NCI-H524 (cell line): ENCODE measurements around the gene EPS15.
"Not testable (repeated sequence)": the region's sequence is repeated elsewhere in the genome, so short reads cannot be mapped to it uniquely, and the experiment has no call there.

ENCODE experiments used
- DNase-seq, 2 experiments: peaks; one replicate each; lab custom pipeline; 2025; lab: John Stamatoyannopoulos, UW

EPS15 gene

GRCh38 chr1:51472359-51472758, 46.7 kb downstream of the EPS15 start:
- no peak for DNase-seq

GRCh38 chr1:51469518-51469917, 49.5 kb downstream of the EPS15 start:
- DNase-seq = no peak

- no peak for DNase-seq
Observed at GRCh38 chr1:51464828-51465227, 54.2 kb downstream of the EPS15 start.

- no peak for DNase-seq
Observed at GRCh38 chr1:51463561-51463960, 55.5 kb downstream of the EPS15 start.

- not testable (repeated sequence) for DNase-seq
Observed at GRCh38 chr1:51462289-51462688, 56.8 kb downstream of the EPS15 start.

GRCh38 chr1:51454554-51454953, 64.5 kb downstream of the EPS15 start:
- DNase-seq = no peak

GRCh38 chr1:51453010-51453409, 66.1 kb downstream of the EPS15 start:
- DNase-seq = no peak

GRCh38 chr1:51448844-51449454, 70.1 kb downstream of the EPS15 start:
- DNase-seq = not testable (repeated sequence)

- DNase-seq = no peak
Observed at GRCh38 chr1:51445351-51446090, 73.5 kb downstream of the EPS15 start.

DNA sequence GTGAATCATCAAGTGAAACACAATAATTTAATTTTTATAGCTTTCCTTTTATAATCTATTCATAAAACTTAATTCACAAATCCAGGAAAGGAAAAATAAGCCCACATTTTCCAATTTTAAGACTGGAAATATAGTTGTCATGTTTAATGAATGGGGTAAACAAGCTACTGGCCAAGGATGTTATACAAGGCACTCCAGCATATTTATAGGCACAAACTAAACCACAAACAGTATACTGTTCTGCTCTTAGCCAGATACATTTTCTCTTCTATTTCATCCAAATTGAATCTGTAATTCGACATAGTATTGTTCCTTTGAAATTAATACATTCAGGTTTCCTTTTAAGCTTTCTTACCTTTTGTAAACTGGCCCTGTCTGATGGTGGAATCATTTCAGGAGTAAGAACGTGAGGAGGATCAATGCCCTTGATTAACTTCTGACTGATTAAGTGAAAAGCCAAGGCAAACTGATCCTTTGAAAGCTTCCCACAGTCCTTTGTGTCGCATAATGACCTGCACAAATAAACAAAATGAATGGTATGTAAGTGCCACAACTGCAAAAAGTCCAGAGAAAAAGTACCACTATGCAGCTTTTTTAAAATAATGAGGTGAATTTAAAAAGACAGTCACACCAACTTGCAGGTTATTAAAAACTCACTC, 74.4 kb downstream of the EPS15 start:
- DNase-seq = no peak

DNA sequence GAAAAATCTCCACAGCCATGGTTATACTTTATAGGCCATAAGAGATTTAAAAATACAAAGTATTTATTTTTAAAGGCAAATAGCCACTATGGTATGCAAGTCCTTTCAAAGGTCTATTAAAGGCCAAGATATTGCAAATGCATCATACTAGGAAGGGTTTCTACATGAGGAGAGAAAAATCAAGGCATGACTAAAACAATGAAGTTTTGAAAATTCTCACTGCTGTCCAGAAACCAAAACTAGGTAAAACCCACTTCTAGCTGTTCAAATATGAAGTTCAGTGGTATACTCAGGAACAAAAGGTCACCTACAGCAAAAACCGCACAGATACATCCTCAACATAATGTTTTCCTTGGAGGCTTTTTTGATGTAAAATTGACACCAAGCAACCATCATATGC, 75.0 kb downstream of the EPS15 start:
- no peak for DNase-seq

- DNase-seq = no peak
Observed at GRCh38 chr1:51443555-51443954, 75.5 kb downstream of the EPS15 start.

DNA sequence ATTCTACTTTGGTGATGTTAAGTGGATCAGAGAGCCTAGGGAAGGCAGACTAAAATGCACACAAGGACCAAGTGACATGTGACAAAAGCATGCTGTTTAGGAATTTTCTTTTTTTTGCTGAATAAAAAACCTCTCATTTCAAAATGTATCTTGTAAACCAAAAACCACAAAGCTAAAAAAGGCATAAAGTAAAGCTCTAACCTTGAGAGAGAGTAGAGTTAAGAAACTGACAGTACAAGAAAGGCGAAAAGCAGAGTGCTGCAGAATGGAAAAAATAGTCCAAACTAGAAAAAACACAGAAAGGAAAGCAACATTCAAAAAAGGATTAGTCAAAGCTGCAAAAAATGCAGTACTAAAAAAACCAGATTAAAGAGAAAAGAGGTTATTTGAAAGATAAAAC, 76.5 kb downstream of the EPS15 start:
- no peak for DNase-seq

- no peak for DNase-seq
Observed at GRCh38 chr1:51442198-51442597, 76.9 kb downstream of the EPS15 start.

- DNase-seq = no peak
Observed at GRCh38 chr1:51439895-51440294, 79.2 kb downstream of the EPS15 start.

DNA sequence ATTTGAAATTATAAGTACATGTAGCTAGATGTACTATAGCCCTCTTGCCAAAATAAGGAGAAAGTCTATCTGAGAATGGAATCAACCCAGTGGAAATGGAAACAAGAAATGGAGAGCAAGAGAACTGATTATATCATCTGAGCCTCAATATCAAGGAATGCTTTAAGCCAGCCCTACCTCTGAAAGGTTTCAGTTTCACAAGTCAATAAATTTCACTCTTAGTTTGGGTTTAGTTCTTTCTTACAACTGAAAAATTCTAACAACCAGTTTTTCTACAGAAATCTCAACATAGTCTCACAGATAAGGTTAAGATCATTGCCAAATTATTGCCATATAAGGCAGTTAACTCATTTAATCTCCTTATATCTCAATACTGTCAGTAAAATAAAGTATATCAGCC, 80.0 kb downstream of the EPS15 start:
- no peak for DNase-seq

DNA sequence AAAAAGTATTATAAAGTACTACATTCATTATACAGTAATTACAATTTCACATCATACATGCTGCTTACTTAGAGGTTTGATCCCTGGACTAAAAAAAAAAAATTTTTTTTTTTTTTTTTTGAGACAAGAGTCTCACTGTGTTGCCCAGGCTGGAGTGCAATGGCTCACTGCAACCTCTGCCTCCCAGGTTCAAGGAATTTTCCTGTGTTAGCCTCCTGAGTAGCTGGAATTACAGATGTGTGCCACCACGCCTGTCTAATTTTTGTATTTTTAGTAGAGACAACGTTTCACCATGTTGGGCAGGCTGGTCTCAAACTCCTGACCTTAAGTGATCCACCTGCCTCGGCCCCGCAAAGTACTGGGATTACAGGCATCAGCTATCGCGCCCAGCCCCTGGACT, 81.7 kb downstream of the EPS15 start:
- not testable (repeated sequence) for DNase-seq

DNA sequence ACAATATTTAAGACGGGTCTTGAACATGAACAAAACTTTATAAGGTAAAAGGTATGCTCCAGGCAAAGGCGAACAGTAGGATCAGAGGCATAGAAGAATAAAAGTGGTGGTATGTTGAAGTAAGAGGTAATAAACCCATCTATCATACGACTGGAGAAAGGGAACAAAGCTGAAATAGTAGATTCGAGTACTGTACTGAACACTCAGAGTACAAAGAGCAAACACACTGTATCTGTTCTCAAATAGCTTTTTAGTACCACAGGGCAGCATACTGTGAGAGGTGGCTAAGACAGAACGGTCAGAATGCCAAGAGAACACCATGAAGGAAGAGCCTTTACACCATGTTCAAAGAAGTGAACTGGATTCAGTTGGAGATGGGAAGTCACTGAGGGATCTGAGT, 83.2 kb downstream of the EPS15 start:
- DNase-seq = no peak

DNA sequence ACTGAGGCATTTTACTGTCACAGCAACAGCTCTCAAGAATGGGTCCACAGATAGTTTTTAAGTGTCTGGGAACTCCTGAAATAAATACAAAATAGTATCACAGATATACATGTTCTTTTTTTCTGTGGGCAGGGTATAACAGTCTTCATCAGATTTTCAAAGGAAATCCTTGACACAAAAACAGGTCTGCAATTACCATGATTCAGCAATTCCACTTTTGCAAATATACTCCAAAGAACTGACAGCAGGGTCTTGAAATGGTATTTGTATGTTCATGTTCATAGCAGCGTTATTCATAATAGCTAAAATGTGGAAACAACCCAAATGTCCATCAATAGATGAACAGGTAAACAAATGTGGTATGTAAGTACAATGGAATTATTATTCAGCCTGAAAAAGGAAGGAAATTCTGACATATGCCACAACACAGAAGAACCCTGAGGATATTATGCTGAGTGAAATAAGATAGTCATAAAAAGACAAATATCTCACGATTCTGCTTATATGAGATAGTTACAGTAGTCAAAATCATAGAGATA, 85.0 kb downstream of the EPS15 start:
- no peak for DNase-seq

- DNase-seq = no peak
Observed at GRCh38 chr1:51433269-51433971, 85.6 kb downstream of the EPS15 start.

- DNase-seq = no peak
Observed at GRCh38 chr1:51432146-51432545, 86.9 kb downstream of the EPS15 start.

- no peak for DNase-seq
Observed at GRCh38 chr1:51427438-51427837, 91.6 kb downstream of the EPS15 start.
